Common myeloid progenitor, CD34-positive (primary cell): ENCODE measurements around the gene BTBD9.

ENCODE experiments used
- CTCF ChIA-PET: fragments of 350-600 bp; sonication (Branson Sonifier 250); formaldehyde crosslinking; loops from one replicate; lab custom pipeline; 2021; ENCODE audit warnings: antibody characterized with exemption; lab: Charles Lee
- POLR2A ChIA-PET: fragments of 350-600 bp; sonication (Branson Sonifier 250); formaldehyde crosslinking; loops from one replicate; lab custom pipeline; 2021; ENCODE audit warnings: antibody characterized with exemption; lab: Charles Lee
- DNase-seq, 3 donors: peaks; one replicate each; pipeline versions ENCODE4 v3.0.0 to v3.0.0-alpha.2; 2013
- H3K27ac ChIP-seq, 2 experiments: 1 replicate in 1 of 2; 2 replicates in 1 of 2; pipeline ENCODE4 v1.7.0; 2013; ENCODE audit warnings: inconsistent platforms in 2 of 2, low read length in 2 of 2, mild to moderate bottlenecking in 2 of 2, low read depth in 1 of 2, moderate library complexity in 1 of 2; ENCODE audit not compliant: severe bottlenecking in 2 of 2, insufficient read depth in 1 of 2, poor library complexity in 1 of 2
- H3K27me3 ChIP-seq, 5 experiments: replicated peaks in 2 of 5; 1 replicate in 3 of 5; 2 replicates in 2 of 5; pipeline versions ENCODE4 v1.6.1 to v1.7.0; 2013; ENCODE audit warnings: low read length in 4 of 5, mild to moderate bottlenecking in 2 of 5, moderate library complexity in 2 of 5, inconsistent platforms in 1 of 5; ENCODE audit not compliant: insufficient read depth in 5 of 5, control insufficient read depth in 4 of 5
- H3K36me3 ChIP-seq, 4 experiments: 1 replicate in 2 of 4; 2 replicates in 2 of 4; pipeline versions ENCODE4 v1.6.1 to v1.7.0; 2013; ENCODE audit warnings: low read length in 3 of 4, control low read depth in 1 of 4, mild to moderate bottlenecking in 1 of 4; ENCODE audit not compliant: control insufficient read depth in 4 of 4, insufficient read depth in 4 of 4
- H3K4me1 ChIP-seq, 4 experiments: 1 replicate in 3 of 4; 2 replicates in 1 of 4; pipeline versions ENCODE4 v1.6.1 to v1.7.1; 2013; ENCODE audit warnings: low read length in 3 of 4, mild to moderate bottlenecking in 3 of 4, control low read depth in 1 of 4, inconsistent platforms in 1 of 4, moderate library complexity in 1 of 4; ENCODE audit not compliant: control insufficient read depth in 4 of 4, insufficient read depth in 4 of 4; ENCODE audit errors: control extremely low read depth in 1 of 4
- H3K4me3 ChIP-seq, 7 experiments: 1 replicate in 4 of 7; 2 replicates in 3 of 7; pipeline versions ENCODE4 v1.5.1 to v1.7.0; 2013; ENCODE audit warnings: mild to moderate bottlenecking in 7 of 7, low read length in 6 of 7, moderate library complexity in 6 of 7, inconsistent platforms in 2 of 7, low read depth in 2 of 7, control low read depth in 1 of 7; ENCODE audit not compliant: insufficient read depth in 4 of 7, control insufficient read depth in 1 of 7; ENCODE audit errors: extremely low read depth in 1 of 7
- H3K9me3 ChIP-seq, 5 experiments: 1 replicate in 4 of 5; 2 replicates in 1 of 5; pipeline versions ENCODE4 v1.6.1 to v1.7.1; 2013; ENCODE audit warnings: low read length in 4 of 5, mild to moderate bottlenecking in 2 of 5, inconsistent platforms in 1 of 5, low read depth in 1 of 5, moderate library complexity in 1 of 5; ENCODE audit not compliant: control insufficient read depth in 4 of 5, insufficient read depth in 2 of 5; ENCODE audit errors: control extremely low read depth in 1 of 5
- WGBS: methylation state at CpG from one replicate; pipeline ENCODE4 v1.1.5; 2013; ENCODE audit not compliant: insufficient coverage; 5-methylcytosine and 5-hydroxymethylcytosine counted together

BTBD9 gene

GRCh38 chr6:38171997-38172738, 467.6 kb downstream of the BTBD9 start:
- POLR2A ChIA-PET = no interaction called here
- Histone ChIP-seq H3K36me3 (peaks cover 2 to 8% (median 4%) of the 10 kb centered on the region in 4 experiments), H3K27me3 (no peaks in the 10 kb centered on the region), H3K4me1 (no peaks in the 10 kb centered on the region), H3K9me3 (no peaks in the 10 kb centered on the region), H3K4me3 (no peak overlapping the region), H3K27ac (no peak overlapping the region)
- 93% methylated on average over 4 of the region's 13 CpGs for WGBS
- no peak for DNase-seq
- CTCF ChIA-PET = no interaction called here

- Histone ChIP-seq H3K36me3 (peaks cover 2 to 8% (median 4%) of the 10 kb centered on the region in 4 experiments), H3K4me1 (no peaks in the 10 kb centered on the region), H3K27me3 (no peaks in the 10 kb centered on the region), H3K4me3 (no peak overlapping the region), H3K27ac (no peak overlapping the region), H3K9me3 (no peaks in the 10 kb centered on the region)
- 96% methylated on average over 9 of the region's 14 CpGs for WGBS
- ChIA-PET POLR2A (no interaction called here), CTCF (no interaction called here)
- DNase-seq = no peak
Measured at GRCh38 chr6:38170666-38171355, 468.9 kb downstream of the BTBD9 start.

DNA sequence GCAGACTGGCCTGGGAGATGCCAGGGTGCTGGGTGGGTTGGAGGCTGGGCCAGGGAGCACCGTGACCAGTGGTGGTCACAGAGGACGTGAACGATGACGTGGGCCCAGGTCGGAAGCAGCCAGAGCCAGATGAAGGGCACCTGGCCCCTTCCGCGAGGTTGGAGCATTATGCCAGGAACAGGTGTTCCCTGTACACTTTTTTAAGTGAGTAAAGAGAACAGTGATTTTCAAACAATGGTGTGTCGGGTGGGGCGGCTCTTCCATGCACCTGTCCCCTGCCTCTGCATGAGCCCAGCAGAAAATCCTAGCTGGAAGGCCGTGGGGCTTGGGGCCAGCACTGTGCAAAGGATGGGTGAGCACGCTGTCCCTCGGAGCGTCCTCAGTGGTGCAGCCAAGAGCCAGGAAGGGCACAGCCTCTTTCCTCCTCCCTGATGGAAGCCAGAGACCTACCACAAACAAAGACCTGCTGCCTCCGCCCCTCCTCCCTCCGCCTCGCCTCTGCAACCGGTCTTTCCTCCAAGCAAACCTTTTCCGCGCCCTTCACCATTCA, 469.7 kb downstream of the BTBD9 start:
- DNase-seq = no peak
- Histone ChIP-seq H3K27me3 (no peaks in the 10 kb centered on the region), H3K4me1 (no peaks in the 10 kb centered on the region), H3K27ac (no peak overlapping the region), H3K4me3 (no peak overlapping the region), H3K9me3 (no peaks in the 10 kb centered on the region), H3K36me3 (peaks cover 2 to 8% (median 4%) of the 10 kb centered on the region in 4 experiments)
- POLR2A ChIA-PET = no interaction called here
- CTCF ChIA-PET = no interaction called here
- WGBS = 96% methylated on average over 16 of the region's 19 CpGs

GRCh38 chr6:38169221-38169976, 470.3 kb downstream of the BTBD9 start:
- WGBS = 88% methylated on average over 10 of the region's 20 CpGs
- ChIA-PET CTCF (no interaction called here), POLR2A (interaction anchor here (0.6 kb wide), 1 partner anchor 246 kb away, joined by 4 read pairs; no protein-coding TSS in a partner anchor)
- H3K9me3 ChIP-seq = no peaks in the 10 kb centered on the region
- DNase-seq = no peak
- H3K27ac ChIP-seq = no peak overlapping the region
- no peaks in the 10 kb centered on the region for H3K4me1 ChIP-seq
- no peaks in the 10 kb centered on the region for H3K27me3 ChIP-seq
- H3K4me3 ChIP-seq = no peak overlapping the region
- peaks cover 1 to 8% (median 2%) of the 10 kb centered on the region in 4 experiments for H3K36me3 ChIP-seq

DNA sequence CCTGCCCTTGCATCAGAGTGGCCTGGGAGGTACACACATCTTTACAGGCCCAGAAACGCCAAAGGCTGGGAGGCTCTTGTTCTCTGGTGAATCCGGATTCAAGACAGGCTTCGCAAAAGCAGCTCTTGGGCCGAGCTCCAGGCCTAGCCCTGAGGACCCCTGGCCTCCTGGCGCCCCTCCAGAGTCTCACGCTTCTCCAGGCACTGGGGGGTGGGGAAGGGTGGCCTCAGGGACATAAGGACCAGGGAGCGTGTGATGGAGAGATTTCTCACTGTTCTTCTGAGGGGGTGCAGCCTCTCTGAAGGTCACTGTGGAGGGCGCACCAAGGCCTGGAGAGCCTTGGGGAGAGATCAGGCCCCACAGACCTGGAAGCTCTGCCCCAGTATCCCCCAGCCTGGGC, 471.0 kb downstream of the BTBD9 start:
- H3K4me1 ChIP-seq = no peaks in the 10 kb centered on the region
- peaks cover 0 to 4% (median 2%) of the 10 kb centered on the region in 4 experiments for H3K36me3 ChIP-seq
- no peak for DNase-seq
- no peaks in the 10 kb centered on the region for H3K9me3 ChIP-seq
- 96% methylated on average over 6 of the region's 8 CpGs for WGBS
- H3K4me3 ChIP-seq = no peak overlapping the region
- POLR2A ChIA-PET = interaction anchor here (0.6 kb wide), 1 partner anchor 245 kb away, joined by 4 read pairs; no protein-coding TSS in a partner anchor
- H3K27me3 ChIP-seq = no peaks in the 10 kb centered on the region
- CTCF ChIA-PET = no interaction called here
- H3K27ac ChIP-seq = no peak overlapping the region

DNA sequence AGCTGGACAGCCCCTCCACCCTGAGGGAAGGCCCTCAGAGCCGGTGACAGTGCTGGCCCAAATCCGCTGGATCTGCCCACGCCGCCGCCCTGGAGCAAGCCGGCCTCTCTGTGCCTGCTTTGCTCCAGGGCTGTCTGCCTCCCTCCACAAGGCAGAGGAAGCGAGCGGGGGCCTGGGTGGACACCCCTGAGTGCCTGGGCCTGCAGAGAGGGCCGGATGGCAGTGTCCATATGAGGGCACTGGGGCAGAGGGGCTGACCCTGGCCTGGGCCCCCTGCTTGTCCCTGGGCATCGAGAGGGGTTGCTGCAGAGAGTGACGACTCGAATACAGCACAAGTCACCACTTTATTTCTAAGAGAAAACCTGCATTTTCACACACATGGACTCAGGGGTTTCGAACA, 471.6 kb downstream of the BTBD9 start:
- H3K36me3 ChIP-seq = peaks cover 0 to 2% (median 0%) of the 10 kb centered on the region in 4 experiments
- ChIA-PET POLR2A (no interaction called here), CTCF (no interaction called here)
- WGBS = 98% methylated on average over 13 of the region's 13 CpGs
- H3K4me1 ChIP-seq = no peaks in the 10 kb centered on the region
- H3K27me3 ChIP-seq = no peaks in the 10 kb centered on the region
- H3K27ac ChIP-seq = no peak overlapping the region
- no peak overlapping the region for H3K4me3 ChIP-seq
- DNase-seq = no peak
- H3K9me3 ChIP-seq = no peaks in the 10 kb centered on the region
